ENCODE data around the gene SCAMP1.

Gene SCAMP1

DNA sequence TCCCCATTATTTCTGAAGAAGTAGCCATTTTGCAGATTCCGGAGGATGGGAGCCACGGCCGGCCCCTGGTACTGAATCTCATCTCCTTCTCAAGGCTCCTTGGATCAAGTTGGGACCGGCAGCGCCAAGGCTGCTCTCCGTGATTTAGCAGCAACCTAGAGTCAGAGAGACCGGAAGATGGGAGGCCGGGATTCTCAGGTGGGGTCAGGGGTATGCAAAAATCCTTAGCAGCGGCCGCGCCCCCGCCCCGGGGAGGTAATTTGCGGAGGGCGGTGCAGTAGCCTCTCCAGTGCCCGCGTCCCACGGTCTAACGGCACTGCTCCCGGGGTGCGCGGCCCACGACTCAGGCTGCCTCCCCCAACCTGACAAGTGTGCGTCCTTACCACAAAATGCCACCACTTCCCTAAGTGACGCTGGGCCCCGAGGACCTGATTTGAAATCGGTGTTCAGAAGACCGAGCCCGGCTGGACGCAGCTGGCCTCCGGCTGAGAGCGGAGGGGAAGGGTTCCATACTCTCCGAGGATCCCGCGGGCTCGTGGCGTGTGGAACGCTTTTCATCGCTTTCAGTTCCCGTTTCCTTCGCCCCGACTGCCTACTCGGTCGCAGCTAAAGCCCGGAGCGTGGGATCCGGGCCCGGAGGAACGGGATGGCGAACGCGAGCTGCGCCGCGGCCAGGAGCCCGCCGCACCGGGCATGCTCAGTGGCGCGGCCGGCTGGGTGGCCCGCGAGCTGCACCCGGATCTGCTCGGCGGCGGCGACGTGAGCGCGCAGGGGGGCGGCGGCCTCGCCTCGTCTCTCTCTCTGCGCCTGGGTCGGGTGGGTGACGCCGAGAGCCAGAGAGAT lies at the start of gene SCAMP1:
SCAMP1 (plus strand) TSS at position 787 of the 843 bp plus-strand sequence; CDS start at position 842, 55 bp downstream.
- no peak for TF ChIP-seq CTCF (IDR thresholded peaks at IDR 0.05; ENCODE audit: low read depth, low read length)
- peak; percentile 82 for DNase-seq (ENCODE audit: extremely low read depth, low read depth)

DNA sequence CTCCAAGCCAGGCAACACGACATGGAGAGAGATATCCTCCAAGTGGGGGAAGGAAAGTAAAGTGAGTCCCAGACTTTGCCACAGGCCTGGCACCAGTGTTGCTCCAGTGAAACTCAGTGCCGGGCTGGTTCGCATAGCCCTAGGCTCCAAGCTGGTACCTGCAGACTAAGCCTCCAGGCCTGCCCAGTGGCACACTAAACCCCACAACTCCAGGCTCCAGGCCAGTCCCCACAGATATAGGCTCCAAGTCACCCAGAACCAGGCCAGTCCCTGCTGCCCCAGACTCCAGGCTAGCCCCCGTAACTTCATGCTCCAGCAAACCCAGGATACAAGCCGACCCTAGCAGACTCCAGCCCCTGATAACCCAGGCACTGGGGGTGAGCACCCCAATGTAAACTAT lies 42.9 kb upstream of the SCAMP1 start:
- DNase-seq (ENCODE audit: extremely low read depth, low read depth) = no peak
- TF ChIP-seq CTCF (IDR thresholded peaks at IDR 0.05; ENCODE audit: low read depth, low read length) = no peak

DNA sequence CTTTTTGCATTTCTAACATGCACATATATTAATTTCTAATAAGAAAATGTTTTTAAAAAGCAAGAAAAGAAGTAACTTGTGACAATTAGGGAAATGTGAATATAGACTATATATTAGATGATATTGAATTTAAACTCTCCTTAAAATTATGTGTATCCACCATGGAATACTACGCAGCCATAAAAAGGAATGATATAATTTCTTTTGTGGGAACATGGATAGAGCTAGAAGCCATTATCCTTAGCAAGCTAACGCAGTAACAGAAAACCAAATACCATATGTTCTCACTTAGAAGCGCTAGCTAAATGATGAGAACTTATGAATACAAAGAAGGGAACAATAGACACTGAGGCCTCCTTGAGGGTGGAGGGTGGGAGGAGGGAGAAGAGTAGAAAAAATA lies 42.1 kb upstream of the SCAMP1 start:
- DNase-seq (ENCODE audit: extremely low read depth, low read depth) = no peak
- no peak for TF ChIP-seq CTCF (IDR thresholded peaks at IDR 0.05; ENCODE audit: low read depth, low read length)

DNA sequence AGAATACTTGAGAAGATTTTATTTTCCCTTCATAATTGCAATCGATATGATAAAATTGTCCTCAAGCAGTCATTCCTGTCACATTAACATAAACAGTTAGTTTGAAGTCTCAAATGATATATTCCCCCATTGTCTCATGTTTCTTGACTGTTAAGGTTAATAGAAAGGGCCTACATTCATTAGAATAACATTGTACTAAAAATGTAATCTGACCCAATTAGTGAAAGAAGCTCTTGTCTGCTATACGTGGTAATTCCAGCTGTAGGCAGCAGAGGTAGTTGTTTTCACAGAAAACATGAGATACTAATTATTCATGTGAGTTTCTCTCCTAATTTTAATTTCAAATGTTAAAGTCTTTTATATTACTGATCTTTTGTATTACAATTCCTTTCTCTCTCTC lies 40.0 kb upstream of the SCAMP1 start:
- TF ChIP-seq CTCF (IDR thresholded peaks at IDR 0.05; ENCODE audit: low read depth, low read length) = peak; percentile 65
- DNase-seq (ENCODE audit: extremely low read depth, low read depth) = no peak

- DNase-seq (ENCODE audit: extremely low read depth, low read depth) = no peak
- no peak for TF ChIP-seq CTCF (IDR thresholded peaks at IDR 0.05; ENCODE audit: low read depth, low read length)
These were observed 37.2 kb upstream of the SCAMP1 start for GRCh38 chr5:78323241-78323640.

- no peak for DNase-seq (ENCODE audit: extremely low read depth, low read depth)
- TF ChIP-seq CTCF (IDR thresholded peaks at IDR 0.05; ENCODE audit: low read depth, low read length) = no peak
These were observed 33.5 kb upstream of the SCAMP1 start for GRCh38 chr5:78326930-78327329.

DNA sequence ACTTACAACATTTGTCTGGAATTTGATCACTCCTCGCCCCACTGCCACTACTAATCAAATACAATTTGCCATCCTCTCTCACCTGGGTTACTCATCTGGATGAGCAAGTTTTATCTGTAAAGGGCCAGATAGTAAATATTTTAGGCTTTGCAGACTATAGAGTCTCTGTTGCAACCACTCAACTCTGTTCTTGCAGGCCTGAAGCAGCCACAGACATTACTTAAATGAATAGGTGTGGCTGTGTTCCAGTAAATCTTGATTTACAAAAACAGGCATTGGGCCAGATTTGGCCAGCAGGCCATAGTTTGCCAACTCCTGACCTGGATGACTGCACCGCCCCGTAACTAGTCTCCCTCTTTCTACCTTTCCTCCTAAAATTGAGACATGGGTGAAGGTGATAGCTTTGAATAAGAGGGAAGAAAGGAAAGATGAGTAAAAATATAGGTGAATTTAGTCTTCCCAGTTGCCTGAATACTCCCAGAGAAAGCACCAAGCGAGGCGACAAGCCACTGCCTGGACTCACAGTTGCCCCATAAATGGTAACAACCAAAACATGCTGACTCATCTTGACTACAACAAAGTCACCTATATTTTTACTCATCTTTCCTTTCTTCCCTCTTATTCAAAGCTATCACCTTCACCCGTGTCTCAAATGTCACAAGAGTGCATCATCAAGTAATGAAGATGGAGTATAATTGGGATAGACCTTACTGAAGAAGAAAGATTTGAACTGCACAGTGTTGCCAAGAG lies 32.5 kb upstream of the SCAMP1 start:
- no peak for DNase-seq (ENCODE audit: extremely low read depth, low read depth)
- no peak for TF ChIP-seq CTCF (IDR thresholded peaks at IDR 0.05; ENCODE audit: low read depth, low read length)

Measured in AG09319 (cell line).